Epithelial cell of proximal tubule (primary cell): ENCODE data around the gene SSNA1. TPM values are rescaled to one million over a fixed set of nuclear protein-coding genes. Genes with fewer than 3 reads are reported as not detected.

ENCODE experiments used
- DNase-seq: peaks from one replicate; pipeline ENCODE4 v3.0.0-alpha.2; 2011; ENCODE audit warnings: low read depth
- H3K4me3 ChIP-seq: 2 replicates; pipeline ENCODE4 v1.5.1; 2011; ENCODE audit warnings: low read depth, mild to moderate bottlenecking, low read length
- total RNA-seq: library from RNA; depleted of rRNA; stranded (reverse); fragments of >200 nt; gene quantifications from 2 replicates; pipeline ENCODE4 v1.2.3, GENCODE V29; 2015
- TF ChIP-seq, protein P1 (sequence below): conservative IDR thresholded peaks from 2 replicates; pipeline ENCODE4 v1.5.1; 2012; ENCODE audit warnings: low read depth, mild to moderate bottlenecking, low read length

The SSNA1 gene
- total RNA-seq, 1 donor from 2014 or later = 139 TPM

DNA sequence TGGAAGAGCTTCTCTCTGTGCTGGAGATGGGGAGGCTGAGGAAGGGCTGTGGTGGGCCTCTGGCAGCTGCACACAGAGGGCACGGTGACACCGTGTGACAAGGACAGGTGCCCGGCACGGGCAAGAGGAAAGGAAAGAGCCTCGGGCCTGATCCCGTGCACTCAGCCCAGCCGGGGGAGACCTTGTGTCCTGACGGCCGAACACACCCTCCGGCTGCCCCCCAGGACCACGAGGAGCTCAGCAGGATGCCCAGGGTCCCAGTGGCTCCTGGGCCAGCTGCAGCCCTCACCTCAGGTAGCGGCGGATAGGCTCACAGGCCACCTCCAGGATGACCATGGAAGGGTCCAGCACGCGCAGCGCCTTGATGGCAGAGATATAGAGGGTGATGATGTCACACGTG is 5.6 kb upstream of the SSNA1 start:
- TF ChIP-seq, protein P1, sequence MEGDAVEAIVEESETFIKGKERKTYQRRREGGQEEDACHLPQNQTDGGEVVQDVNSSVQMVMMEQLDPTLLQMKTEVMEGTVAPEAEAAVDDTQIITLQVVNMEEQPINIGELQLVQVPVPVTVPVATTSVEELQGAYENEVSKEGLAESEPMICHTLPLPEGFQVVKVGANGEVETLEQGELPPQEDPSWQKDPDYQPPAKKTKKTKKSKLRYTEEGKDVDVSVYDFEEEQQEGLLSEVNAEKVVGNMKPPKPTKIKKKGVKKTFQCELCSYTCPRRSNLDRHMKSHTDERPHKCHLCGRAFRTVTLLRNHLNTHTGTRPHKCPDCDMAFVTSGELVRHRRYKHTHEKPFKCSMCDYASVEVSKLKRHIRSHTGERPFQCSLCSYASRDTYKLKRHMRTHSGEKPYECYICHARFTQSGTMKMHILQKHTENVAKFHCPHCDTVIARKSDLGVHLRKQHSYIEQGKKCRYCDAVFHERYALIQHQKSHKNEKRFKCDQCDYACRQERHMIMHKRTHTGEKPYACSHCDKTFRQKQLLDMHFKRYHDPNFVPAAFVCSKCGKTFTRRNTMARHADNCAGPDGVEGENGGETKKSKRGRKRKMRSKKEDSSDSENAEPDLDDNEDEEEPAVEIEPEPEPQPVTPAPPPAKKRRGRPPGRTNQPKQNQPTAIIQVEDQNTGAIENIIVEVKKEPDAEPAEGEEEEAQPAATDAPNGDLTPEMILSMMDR = no peak
- H3K4me3 ChIP-seq = no peak overlapping the region
- no peak for DNase-seq

DNA sequence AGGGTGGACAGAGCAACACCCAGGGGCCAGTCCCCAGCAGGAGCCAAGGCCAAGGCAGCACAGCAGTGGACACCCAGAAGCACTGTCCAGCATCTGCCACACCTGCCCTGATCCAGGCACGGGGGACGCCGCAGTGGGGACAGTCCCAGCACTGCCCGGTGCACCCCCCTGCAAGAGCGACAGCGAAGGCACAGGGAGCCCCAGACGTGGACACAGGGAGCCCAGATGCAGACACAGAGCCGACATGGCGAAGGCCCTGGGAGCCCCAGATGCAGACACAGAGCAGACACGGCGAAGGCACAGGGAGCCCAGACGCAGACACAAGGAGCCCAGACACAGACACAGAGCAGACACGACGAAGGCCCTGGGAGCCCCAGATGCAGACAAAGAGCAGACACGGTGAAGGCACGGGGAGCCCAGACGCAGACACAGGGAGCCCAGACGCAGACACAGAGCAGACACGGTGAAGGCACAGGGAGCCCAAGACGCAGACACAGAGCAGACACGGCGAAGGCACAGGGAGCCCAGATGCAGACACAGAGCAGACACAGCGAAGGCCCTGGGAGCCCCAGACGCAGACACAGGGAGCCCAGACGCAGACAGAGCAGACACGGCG is 4.4 kb upstream of the SSNA1 start:
- TF ChIP-seq, protein P1 = no peak
- no peak for DNase-seq
- H3K4me3 ChIP-seq = no peak overlapping the region

DNA sequence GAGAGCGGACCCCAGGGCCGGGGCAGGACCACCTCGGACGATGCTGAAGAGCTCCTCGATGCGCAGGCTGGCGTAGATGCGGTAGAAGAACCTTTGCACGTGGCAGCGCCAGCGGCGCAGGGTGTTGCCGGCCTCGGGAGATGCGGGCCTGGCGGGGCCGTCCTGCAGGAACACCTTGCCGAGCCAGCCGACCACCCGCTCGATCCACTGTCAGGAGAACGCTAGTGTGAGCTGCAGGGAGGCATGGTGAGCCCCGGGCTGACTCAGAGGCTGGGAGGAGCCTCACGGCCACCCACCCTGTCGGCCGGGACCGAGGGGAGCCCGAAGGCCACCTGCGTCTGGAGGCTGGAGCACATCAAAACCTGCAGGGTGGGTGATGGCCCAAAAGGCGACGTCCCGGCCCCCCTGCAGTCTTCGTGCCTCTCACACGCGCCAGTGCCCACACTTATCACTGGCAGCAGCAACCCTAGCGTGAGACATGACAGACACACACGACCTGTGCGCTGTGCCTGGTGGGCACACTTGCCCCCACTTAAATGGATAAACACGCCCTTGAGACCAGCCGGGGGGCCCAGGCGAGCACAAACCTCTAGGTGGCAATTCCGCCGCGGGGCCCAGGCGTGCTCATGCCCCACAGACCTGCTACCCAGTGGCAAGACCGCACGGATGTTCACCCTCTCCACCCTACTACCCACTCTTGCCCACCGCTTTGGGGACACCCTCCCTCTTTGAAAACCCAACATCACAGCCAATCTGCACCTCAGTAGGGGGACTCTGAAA is 3.4 kb upstream of the SSNA1 start:
- TF ChIP-seq, protein P1 = no peak
- DNase-seq = no peak
- H3K4me3 ChIP-seq = no peak overlapping the region

DNA sequence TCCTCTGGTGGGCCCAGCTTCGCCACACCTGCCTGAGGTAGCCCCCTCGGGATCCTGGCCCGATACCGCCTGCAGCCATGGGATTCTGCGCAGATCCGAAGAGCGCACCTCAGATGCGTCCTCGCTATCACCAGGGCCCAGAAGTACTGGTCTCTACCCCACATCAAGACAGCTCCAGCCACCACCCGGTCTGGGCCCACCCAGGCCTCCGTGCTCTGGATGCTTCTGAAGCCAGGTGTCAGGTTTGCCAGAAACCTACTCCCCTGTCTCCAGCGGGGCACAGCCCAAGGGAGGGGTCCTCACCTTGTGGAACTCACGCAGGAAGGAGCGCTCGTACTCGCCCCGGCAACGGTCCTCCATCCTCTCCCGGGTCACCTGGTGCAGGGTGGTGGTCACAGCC is 2.6 kb upstream of the SSNA1 start:
- TF ChIP-seq, protein P1 = no peak
- no peak for DNase-seq
- no peak overlapping the region for H3K4me3 ChIP-seq

DNA sequence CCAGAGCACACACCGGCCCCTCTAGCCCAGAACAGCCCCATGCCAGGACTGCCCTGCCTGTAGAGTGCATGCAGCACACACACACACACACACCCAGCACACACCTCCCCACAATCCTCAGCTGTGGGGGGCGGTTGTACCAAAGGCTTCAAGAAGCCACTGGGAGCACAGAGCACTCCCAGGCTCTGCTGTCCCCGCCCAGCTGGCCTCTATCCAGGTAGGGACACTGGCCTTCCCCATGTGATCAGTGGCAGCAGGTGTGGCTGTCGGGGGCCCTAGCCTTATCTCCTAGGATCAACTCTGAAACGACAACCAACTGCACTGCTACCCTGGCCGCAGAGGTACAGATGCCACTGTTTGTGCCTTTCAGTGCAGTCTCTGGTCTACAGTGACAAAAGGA is 2.1 kb upstream of the SSNA1 start:
- TF ChIP-seq, protein P1 = no peak
- H3K4me3 ChIP-seq = no peak overlapping the region
- no peak for DNase-seq

DNA sequence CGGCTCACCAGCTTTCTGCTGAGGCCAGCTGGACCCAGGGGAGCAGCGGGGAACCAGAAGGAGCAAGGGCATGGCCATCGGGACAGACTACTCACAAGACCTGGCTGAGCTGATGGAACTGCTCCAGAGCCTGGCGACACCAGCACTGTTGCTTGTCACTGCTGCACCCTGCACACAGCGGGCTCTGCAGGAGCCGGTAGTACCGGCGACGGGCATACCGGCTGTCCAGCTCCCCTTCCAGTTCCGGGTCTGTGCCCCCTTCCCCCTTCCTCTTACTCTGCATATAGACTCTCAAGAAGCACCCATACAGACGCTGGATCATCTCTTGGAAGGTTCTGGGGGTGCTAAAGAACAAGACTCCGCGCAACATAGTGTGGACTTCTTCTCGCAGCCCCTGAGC is 1.1 kb upstream of the SSNA1 start:
- H3K4me3 ChIP-seq = peak overlapping the region; percentile 97
- TF ChIP-seq, protein P1 = no peak
- DNase-seq = no peak
